Measurements from ENCODE around the gene HSPA1L.
"Not testable (repeated sequence)": the region's sequence is repeated elsewhere in the genome, so short reads cannot be mapped to it uniquely, and the experiment has no call there.

GRCh38 chr6:31864123-31864562 lies 49.1 kb upstream of the HSPA1L start:
- TF ChIP-seq CTCF (IDR thresholded peaks at IDR 0.05; ENCODE audit: low read length); EZH2 (IDR thresholded peaks at IDR 0.05; ENCODE audit: borderline replicate concordance, low read length): not testable (repeated sequence)
